Choroid plexus epithelial cell (primary cell): ENCODE results near the gene VPS72.

Experiments
- DNase-seq: peaks from one replicate; pipeline ENCODE4 v3.0.0-alpha.2; 2010; ENCODE audit warnings: low read depth
- H3K4me3 ChIP-seq: 2 replicates; pipeline ENCODE4 v1.5.1; 2011; ENCODE audit warnings: low read depth, mild to moderate bottlenecking, control low read depth, low read length, moderate library complexity
- CTCF ChIP-seq: conservative IDR thresholded peaks from 2 replicates; pipeline ENCODE4 v1.5.1; 2011; ENCODE audit warnings: low read depth, mild to moderate bottlenecking, control low read depth, inconsistent platforms, low read length, moderate library complexity

Gene VPS72

GRCh38 chr1:151156515-151156819, 33.5 kb downstream of the VPS72 start, which contains the start of gene TNFAIP8L2:
Gene TNFAIP8L2 (plus strand): TSS chr1:151156649. CDS start chr1:151158698, 2,049 bp downstream.
- DNase-seq, result no peak
- H3K4me3 ChIP-seq, result no peak within 1 kb of the TSS
- TF ChIP-seq CTCF, result no peak

- no peak for TF ChIP-seq CTCF
- H3K4me3 ChIP-seq, result no peak overlapping the region
- DNase-seq, result no peak
Observed at GRCh38 chr1:151147665-151148064, 42.3 kb downstream of the VPS72 start.

- peak overlapping the region; percentile 78 for H3K4me3 ChIP-seq
- DNase-seq, result peak; percentile 65
- TF ChIP-seq CTCF, result no peak
Observed at GRCh38 chr1:151147132-151147503, 42.9 kb downstream of the VPS72 start.

GRCh38 chr1:151146412-151147131, 43.4 kb downstream of the VPS72 start, which contains the start of gene SEMA6C:
Gene SEMA6C (minus strand): TSS chr1:151146631. CDS start chr1:151142621, 4,010 bp downstream.
- peak; percentile 91 for DNase-seq
- peak within 1 kb of the TSS; percentile 78 for H3K4me3 ChIP-seq
- TF ChIP-seq CTCF, result no peak

GRCh38 chr1:151146072-151146411, 44.0 kb downstream of the VPS72 start:
- H3K4me3 ChIP-seq, result peak overlapping the region; percentile 78
- no peak for DNase-seq
- no peak for TF ChIP-seq CTCF

GRCh38 chr1:151145304-151146071, 44.5 kb downstream of the VPS72 start:
- peak; percentile 29 for DNase-seq

More at GRCh38 chr1:151145304-151146071, 44.5 kb downstream of the VPS72 start:
- H3K4me3 ChIP-seq, result peak overlapping the region; percentile 78
- TF ChIP-seq CTCF, result no peak
